HG03439 (cell line): ENCODE results near the gene SAPCD1.

Source experiments
- ATAC-seq: cut with Tn5 transposase; IDR thresholded peaks from one replicate; pipeline ENCODE4 v1.9.1; 2021; ENCODE audit warnings: mild to moderate bottlenecking, moderate library complexity; ENCODE audit not compliant: unreplicated experiment

The SAPCD1 gene

DNA sequence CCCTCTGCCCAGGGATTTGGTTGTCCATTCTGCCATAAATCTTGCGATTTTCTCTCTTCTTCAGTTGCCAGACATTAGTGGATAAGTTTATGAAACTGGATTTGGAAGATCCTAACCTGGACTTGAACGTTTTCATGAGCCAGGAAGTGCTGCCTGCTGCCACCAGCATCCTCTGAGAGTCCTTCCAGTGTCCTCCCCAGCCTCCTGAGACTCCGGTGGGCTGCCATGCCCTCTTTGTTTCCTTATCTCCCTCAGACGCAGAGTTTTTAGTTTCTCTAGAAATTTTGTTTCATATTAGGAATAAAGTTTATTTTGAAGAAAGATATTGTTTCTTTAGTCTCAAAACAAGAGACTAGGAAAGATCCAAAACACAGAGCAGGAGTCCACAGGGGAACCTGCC, at the start of gene SAPCD1:
Gene SAPCD1 (plus strand): TSS at position 301 of the 400 bp plus-strand sequence. CDS start 399 bp downstream, outside the sequence.
- no peak for ATAC-seq

DNA sequence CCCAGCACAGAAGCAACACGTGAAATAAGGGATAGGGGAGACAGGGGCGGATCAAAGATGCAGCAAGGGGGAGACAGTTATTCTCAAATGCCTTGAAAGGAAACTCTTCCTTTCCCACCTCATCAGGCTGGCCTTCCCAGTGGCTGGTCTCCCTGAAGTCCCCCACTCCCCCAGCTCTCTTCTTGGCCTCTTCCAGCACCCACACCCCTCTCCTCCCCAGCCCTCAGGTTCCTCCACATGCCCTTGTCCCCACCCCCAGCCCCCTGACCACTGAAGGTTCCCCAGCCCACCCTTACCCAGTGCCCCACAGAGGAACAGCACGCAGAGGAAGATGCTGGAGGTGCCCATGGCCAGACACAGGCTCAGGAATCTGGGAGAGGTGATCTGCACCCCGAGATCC, 49.0 kb upstream of the SAPCD1 start:
- no peak for ATAC-seq

GRCh38 chr6:31713991-31714684, 48.3 kb upstream of the SAPCD1 start:
- ATAC-seq, result no peak

DNA sequence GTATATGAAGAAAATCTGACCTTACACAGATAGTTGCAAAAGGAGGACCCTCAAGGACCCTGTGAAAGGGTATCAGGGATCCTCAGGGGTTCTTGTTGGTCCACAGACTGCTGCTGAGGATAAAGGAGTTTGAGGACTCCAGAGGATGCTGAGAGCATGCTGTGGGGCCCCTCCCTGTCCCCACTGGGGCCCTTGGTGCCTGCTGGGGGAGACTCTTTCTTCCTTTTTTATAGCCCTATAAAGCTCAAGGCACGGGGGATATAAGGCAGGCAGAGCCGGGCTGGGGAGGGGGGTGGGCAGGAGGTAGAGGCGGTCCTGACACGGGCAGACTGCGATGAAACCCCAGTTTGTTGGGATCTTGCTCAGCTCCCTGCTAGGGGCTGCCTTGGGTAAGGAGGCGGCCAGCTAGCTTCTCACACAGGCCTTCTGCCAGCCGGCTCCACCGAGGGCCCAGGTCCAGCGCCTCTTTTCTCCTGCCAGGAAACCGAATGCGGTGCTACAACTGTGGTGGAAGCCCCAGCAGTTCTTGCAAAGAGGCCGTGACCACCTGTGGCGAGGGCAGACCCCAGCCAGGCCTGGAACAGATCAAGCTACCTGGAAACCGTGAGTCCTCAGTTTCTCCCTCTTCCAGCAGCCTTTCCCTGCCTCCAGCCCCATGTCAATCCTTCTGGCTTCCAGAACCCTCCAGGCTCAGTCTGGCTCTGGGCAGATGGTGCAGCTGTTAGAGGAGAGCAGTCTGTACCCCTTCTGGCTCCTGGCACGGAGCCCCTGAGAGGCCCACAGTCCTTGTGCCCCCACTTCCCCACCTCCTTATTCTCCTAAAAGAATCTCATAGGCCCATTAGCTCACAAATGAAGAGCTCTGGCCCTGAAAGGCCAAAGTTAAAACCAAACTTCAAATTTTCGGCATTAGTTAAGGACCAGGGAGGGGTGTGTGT, 47.2 kb upstream of the SAPCD1 start, which contains the start of gene LY6G6D:
Gene LY6G6D (plus strand): TSS at position 327 of the 937 bp plus-strand sequence. CDS start 8 bp downstream, at position 335.
- ATAC-seq, result no peak

DNA sequence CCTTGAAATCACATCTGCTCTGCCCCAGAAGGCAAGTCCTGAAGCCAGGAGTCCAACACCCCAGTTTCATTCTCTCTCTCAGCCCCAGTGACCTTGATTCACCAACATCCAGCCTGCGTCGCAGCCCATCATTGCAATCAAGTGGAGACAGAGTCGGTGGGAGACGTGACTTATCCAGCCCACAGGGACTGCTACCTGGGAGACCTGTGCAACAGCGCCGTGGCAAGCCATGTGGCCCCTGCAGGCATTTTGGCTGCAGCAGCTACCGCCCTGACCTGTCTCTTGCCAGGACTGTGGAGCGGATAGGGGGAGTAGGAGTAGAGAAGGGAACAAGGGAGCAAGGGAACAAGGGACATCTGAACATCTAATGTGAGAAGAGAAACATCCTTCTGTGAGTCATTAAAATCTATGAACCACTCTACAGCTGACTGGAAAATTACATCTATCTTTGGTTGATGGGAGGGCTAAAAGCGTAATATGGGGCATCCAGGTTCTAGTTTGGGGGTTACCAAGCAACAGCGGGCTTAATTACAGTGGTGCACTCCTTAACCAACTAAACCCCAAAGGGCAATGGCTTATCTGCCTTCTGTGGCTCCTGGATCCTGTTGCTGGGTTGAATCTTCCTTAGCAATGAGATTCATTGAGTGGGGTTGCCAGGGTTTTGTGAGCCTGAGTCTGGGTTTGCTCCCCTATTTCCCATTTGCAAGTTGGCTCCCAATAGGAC, 44.8 kb upstream of the SAPCD1 start:
- no peak for ATAC-seq

- ATAC-seq, result no peak
Observed at GRCh38 chr6:31718265-31718664, 44.2 kb upstream of the SAPCD1 start.

GRCh38 chr6:31719001-31719400, 43.5 kb upstream of the SAPCD1 start:
- ATAC-seq, result no peak

GRCh38 chr6:31720196-31720770, 42.2 kb upstream of the SAPCD1 start:
- ATAC-seq, result no peak

DNA sequence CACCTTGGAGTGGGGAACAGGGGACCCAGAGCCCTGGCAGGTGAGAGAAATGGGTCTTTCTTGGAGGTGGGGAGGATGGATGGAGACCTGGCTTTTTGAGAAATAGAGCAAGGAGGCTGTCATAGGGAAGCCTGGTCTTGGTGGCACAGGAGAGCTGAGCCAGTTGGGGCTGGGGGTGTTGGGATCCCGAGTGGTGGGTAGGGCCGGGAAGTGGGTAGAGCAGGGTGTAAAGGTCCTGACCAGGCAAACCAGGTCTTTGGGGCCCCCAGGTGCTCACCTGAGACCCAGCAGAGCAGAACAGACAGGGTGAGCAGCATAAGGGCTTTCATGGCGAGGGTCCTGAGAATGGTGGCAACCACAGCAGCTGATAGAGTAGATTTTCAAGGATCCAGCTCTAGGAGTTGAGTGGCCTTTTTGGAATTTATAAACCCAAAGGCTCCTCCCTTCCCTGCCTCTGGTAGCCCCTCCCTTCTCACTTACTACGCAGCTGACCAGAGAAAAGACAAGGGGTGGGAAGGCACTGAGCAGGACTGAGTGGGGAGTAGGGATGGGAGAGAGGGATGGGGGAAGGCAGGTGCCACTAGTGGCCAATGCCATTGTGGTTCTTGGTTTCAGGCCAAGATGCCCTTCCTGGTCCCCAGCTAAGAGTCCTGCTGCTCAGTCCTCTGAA, 41.0 kb upstream of the SAPCD1 start, which contains the start of gene LY6G6C:
Gene LY6G6C (minus strand): TSS at position 396 of the 670 bp plus-strand sequence. CDS start 67 bp downstream, at position 329.
- ATAC-seq, result no peak

DNA sequence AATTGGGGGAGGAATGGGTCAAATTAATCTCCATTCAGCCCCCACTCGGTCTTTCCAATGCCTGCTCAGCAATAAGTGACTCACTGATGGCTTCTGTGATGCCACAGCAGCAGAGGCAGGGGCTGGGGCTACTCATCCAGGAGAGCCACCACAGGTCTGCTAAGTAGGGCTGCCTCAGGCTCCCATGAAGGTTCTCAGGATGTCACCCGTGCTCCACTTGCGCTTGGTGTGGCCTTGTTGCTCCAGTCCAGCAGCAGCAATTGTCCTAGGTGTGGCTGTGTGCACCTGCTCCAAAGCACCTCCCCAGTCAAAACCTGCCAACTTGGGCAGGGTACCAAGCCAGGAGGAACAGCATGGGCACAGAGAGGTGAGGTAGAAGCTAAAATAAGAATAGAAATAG, 40.3 kb upstream of the SAPCD1 start:
- ATAC-seq, result no peak

DNA sequence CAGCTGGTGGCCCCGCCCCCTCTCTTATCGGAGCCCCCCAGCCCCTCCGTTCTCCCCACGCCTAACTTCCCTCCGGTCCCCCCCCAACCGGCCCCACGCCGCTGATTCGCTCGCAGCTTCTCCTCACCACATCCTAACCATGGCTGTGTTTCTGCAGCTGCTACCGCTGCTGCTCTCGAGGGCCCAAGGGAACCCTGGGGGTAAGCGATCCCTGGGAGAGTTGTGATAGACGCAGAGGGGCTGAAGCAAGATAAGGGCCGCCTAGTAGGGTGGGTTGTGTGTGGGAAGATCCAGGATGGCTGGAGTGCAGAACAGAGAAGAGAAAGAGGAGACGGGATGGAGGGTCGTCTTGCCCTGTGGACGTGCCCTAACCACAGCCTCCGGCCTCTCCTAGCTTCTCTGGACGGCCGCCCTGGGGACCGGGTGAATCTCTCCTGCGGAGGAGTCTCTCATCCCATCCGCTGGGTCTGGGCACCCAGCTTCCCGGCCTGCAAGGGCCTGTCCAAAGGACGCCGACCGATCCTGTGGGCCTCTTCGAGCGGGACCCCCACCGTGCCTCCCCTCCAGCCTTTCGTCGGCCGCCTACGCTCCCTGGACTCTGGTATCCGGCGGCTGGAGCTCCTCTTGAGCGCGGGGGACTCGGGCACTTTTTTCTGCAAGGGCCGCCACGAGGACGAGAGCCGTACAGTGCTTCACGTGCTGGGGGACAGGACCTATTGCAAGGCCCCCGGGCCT, 39.0 kb upstream of the SAPCD1 start, which contains the start of gene MPIG6B:
Gene MPIG6B (plus strand): TSS at position 129 of the 735 bp plus-strand sequence. CDS start 11 bp downstream, at position 140.
- no peak for ATAC-seq

GRCh38 chr6:31723980-31724691, 38.3 kb upstream of the SAPCD1 start:
- ATAC-seq, result no peak

GRCh38 chr6:31725502-31726350, 36.7 kb upstream of the SAPCD1 start:
- ATAC-seq, result no peak

GRCh38 chr6:31727034-31727716, 35.3 kb upstream of the SAPCD1 start:
- ATAC-seq, result no peak

DNA sequence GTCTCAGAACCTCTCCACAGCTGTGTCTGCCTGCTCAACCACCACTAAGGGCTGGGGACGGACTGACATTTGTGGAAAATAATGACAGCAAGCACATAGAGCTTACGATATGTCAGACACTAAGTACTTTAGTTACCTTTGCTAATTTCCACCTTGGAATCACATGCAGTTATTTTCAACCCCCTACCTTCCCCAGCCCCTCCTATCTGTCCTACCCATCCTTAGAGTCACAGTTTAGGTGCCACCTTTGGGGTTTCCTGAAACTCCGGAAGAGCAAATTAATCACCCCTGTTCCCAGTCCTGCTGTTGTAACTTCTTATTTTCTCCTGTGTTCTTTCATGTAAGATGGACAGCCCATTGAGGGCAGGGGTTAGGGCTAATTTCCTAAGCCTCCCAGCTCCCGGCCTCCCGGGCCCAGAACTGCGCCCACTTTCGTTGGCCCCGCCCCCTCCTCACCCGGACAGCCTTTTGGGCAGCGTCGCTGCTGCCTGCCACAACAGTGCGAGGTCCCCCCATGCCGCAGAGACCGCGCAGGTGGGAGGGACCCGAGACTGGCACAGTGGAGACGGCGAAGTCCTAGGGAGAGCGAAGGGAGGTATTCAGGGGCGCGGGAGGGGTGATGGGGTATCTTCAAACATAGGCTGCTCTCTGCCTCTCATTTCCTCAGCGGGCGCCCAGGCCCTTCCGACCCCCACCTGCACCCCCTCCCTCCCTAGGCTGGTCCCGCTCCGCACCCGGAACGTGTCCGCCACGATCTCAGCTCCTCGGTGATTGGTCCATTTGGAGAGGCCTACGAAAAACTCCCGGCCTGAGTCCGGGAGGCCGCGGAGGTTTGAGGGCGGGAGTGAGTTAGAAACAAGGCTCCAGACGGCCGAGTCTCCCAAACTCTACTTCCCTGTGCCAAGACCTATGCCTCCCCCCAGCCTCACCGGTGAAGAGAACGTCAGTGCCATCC, 34.5 kb upstream of the SAPCD1 start:
- ATAC-seq, result no peak
